Measurements from ENCODE around the gene UFSP1.
"Not testable (repeated sequence)": the region's sequence is repeated elsewhere in the genome, so short reads cannot be mapped to it uniquely, and the experiment has no call there.

Gene UFSP1

GRCh38 chr7:100888988-100889750 lies at the start of gene UFSP1:
TSS of gene UFSP1 (minus strand) at chr7:100889715. CDS start at chr7:100889271, 444 bp downstream.
- Mint-ChIP-seq H3K4me3 (peak within 1 kb of the TSS; percentile 87 to 91), H3K36me3 (peaks cover 43 to 47% of the 10 kb centered on the region in 2 donors), H3K27ac (peak within 1 kb of the TSS; percentile 91), H3K9me3 (peaks cover 0 to 2% of the 10 kb centered on the region in 2 donors), H3K4me1 (peaks cover 52 to 65% of the 10 kb centered on the region in 2 donors), H3K27me3 (peaks cover 28 to 38% of the 10 kb centered on the region in 2 donors)
- no peak for DNase-seq
- ATAC-seq (replicated peaks) = peak; percentile 36 to 47

- not testable (repeated sequence) for DNase-seq; H3K4me3 Mint-ChIP-seq; H3K27ac Mint-ChIP-seq; H3K4me1 Mint-ChIP-seq; H3K36me3 Mint-ChIP-seq; ATAC-seq (replicated peaks)
- peaks cover 5 to 17% of the 10 kb centered on the region in 2 donors for H3K9me3 Mint-ChIP-seq
- H3K27me3 Mint-ChIP-seq = peaks cover 17 to 25% of the 10 kb centered on the region in 2 donors
Observed at GRCh38 chr7:100936167-100936566, 46.7 kb upstream of the UFSP1 start.

- not testable (repeated sequence) for H3K27ac Mint-ChIP-seq; H3K4me1 Mint-ChIP-seq; DNase-seq; ATAC-seq (replicated peaks); H3K4me3 Mint-ChIP-seq; H3K36me3 Mint-ChIP-seq
- Mint-ChIP-seq H3K9me3 (peaks cover 5 to 17% of the 10 kb centered on the region in 2 donors), H3K27me3 (peaks cover 22 to 31% of the 10 kb centered on the region in 2 donors)
Observed at GRCh38 chr7:100935381-100935780, 45.9 kb upstream of the UFSP1 start.

GRCh38 chr7:100933734-100934133 lies 44.2 kb upstream of the UFSP1 start:
- Mint-ChIP-seq H3K4me1 (peaks cover 0 to 3% of the 10 kb centered on the region in 2 donors), H3K27me3 (peaks cover 22 to 31% of the 10 kb centered on the region in 2 donors), H3K9me3 (peaks cover 5 to 12% of the 10 kb centered on the region in 2 donors), H3K4me3 (no peak overlapping the region), H3K36me3 (peaks cover 1 to 4% of the 10 kb centered on the region in 2 donors), H3K27ac (no peak overlapping the region)
- DNase-seq (no peak), ATAC-seq (replicated peaks) (no peak)

GRCh38 chr7:100929808-100930174 lies 40.3 kb upstream of the UFSP1 start:
- peaks cover 1 to 4% of the 10 kb centered on the region in 2 donors for H3K36me3 Mint-ChIP-seq
- DNase-seq = no peak
- H3K27ac Mint-ChIP-seq = no peak overlapping the region
- ATAC-seq (replicated peaks) = no peak
- peaks cover 5 to 10% of the 10 kb centered on the region in 2 donors for H3K9me3 Mint-ChIP-seq
- peaks cover 18 to 25% of the 10 kb centered on the region in 2 donors for H3K27me3 Mint-ChIP-seq
- no peak overlapping the region for H3K4me3 Mint-ChIP-seq
- H3K4me1 Mint-ChIP-seq = peaks cover 0 to 3% of the 10 kb centered on the region in 2 donors

- not testable (repeated sequence) for H3K4me3 Mint-ChIP-seq; H3K27ac Mint-ChIP-seq; H3K9me3 Mint-ChIP-seq; DNase-seq; ATAC-seq (replicated peaks); H3K36me3 Mint-ChIP-seq; H3K4me1 Mint-ChIP-seq
- peaks cover 0 to 28% of the 10 kb centered on the region in 2 donors for H3K27me3 Mint-ChIP-seq
Observed at GRCh38 chr7:100923616-100924015, 34.1 kb upstream of the UFSP1 start.

DNA sequence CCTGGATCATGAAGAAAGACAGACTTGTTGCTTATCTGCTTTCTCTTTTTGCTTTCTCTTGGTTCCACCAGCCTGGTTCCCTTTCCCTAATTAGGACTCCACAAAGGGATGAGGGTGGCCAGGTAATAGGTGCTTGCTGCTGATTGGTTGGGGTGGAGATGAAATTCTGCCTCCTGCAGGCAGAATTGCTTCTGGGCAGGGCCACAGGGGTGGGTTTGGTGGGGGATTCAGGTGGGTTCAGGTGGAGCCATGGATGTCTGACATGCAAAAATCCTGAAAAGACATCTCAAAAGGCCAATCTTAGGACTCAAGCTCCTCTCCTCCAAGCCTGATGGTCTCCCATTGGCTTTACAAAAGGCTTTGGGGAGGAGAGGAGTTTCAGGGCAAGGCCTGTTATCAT lies 31.5 kb upstream of the UFSP1 start:
- Mint-ChIP-seq H3K4me1 (peaks cover 0 to 5% of the 10 kb centered on the region in 2 donors), H3K4me3 (no peak overlapping the region), H3K9me3 (no peaks in the 10 kb centered on the region), H3K36me3 (no peaks in the 10 kb centered on the region), H3K27me3 (peaks cover 13 to 36% of the 10 kb centered on the region in 2 donors), H3K27ac (no peak overlapping the region)
- ATAC-seq (replicated peaks) = no peak
- no peak for DNase-seq

- ATAC-seq (replicated peaks); H3K27ac Mint-ChIP-seq; H3K36me3 Mint-ChIP-seq; H3K9me3 Mint-ChIP-seq; H3K4me3 Mint-ChIP-seq; DNase-seq; H3K4me1 Mint-ChIP-seq: not testable (repeated sequence)
- peaks cover 17 to 39% of the 10 kb centered on the region in 2 donors for H3K27me3 Mint-ChIP-seq
Observed at GRCh38 chr7:100919779-100920437, 30.4 kb upstream of the UFSP1 start.

DNA sequence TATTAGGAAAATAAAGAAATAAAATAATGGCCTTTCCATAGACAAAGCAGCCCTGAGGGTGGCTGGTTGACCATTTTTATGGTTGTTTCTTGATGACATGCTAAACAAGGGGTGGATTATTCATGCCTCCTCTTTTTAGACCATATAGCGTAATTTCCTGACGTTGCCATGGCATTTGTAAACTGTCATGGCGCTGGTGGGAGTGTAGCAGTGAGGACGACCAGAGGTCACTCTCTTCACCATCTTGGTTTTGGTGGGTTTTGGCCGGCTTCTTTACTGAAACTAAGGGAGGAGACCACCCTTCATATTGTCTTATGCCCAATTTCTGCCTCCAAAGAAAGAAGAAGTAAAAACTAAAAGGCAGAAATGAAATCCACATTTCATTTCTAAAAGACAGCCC lies 29.8 kb upstream of the UFSP1 start:
- ATAC-seq (replicated peaks); H3K36me3 Mint-ChIP-seq: not testable (repeated sequence)

DNA sequence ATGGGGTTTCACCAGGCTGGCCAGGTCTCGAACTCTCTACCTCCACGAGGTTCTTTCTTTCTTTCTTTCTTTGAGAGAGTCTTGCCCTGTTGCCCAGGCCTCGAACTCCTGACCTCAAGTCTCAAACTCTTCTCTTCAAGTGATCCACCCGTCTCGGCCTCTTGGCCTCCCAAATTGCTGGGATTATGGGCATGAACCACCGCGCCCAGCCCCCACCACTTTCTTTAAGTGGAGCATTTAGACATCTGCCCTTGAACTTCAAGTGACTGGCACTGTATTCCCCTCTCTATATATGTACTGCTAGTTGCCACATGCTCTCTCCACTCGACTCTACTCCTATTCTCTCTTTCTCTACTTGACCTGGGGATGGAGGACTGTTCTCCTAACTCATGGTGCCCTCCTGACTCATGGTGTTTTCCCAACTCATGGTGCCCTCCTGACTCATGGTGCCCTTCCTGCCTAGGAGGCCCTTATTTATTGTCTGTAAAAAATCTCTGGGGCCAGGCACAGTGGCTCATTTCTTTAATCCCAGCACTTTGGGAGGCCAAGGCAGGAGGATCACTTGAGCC lies 25.4 kb upstream of the UFSP1 start:
- Mint-ChIP-seq H3K4me1 (peaks cover 2 to 13% of the 10 kb centered on the region in 2 donors), H3K9me3 (no peaks in the 10 kb centered on the region), H3K4me3 (no peak overlapping the region), H3K36me3 (peaks cover 0 to 2% of the 10 kb centered on the region in 2 donors), H3K27ac (no peak overlapping the region), H3K27me3 (peaks cover 21 to 33% of the 10 kb centered on the region in 2 donors)
- no peak for DNase-seq
- peak in 1 of 2 donors; percentile 57 for ATAC-seq (replicated peaks)

More for the DNA sequence above, 29.8 kb upstream of the UFSP1 start:
- H3K9me3 Mint-ChIP-seq, H3K4me3 Mint-ChIP-seq, H3K4me1 Mint-ChIP-seq, DNase-seq, H3K27ac Mint-ChIP-seq: not testable (repeated sequence)
- H3K27me3 Mint-ChIP-seq = peaks cover 20 to 41% of the 10 kb centered on the region in 2 donors

GRCh38 chr7:100914208-100914878 lies 24.8 kb upstream of the UFSP1 start:
- no peak for DNase-seq
- ATAC-seq (replicated peaks) = no peak
- Mint-ChIP-seq H3K4me3 (no peak overlapping the region), H3K9me3 (no peaks in the 10 kb centered on the region), H3K27me3 (peaks cover 21 to 33% of the 10 kb centered on the region in 2 donors), H3K27ac (no peak overlapping the region), H3K36me3 (peaks cover 0 to 2% of the 10 kb centered on the region in 2 donors), H3K4me1 (peaks cover 2 to 13% of the 10 kb centered on the region in 2 donors)

DNA sequence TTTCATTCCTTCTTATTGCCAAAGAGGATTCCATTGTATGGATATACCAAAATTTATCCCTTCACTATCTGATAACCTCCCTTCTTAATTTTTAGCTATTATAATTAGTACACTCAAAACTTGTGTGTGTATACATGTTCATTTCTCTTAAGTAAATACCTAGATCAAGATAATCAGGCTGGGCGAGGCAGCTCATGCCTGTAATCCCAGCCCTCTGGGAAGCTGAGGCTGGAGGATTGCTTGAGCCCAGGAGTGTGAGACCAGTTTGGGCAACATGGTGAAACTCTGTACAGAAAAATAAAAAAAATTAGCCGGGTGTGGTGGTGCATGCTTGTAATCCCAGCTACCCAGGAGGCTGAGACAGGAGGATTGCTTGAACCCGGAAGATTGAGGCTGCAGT lies 22.0 kb upstream of the UFSP1 start:
- Mint-ChIP-seq H3K27me3 (peaks cover 11 to 23% of the 10 kb centered on the region in 2 donors), H3K9me3 (peaks cover 0 to 3% of the 10 kb centered on the region in 2 donors), H3K4me1 (peaks cover 2 to 10% of the 10 kb centered on the region in 2 donors), H3K36me3 (peaks cover 0 to 2% of the 10 kb centered on the region in 2 donors), H3K27ac (no peak overlapping the region), H3K4me3 (no peak overlapping the region)
- ATAC-seq (replicated peaks) = no peak
- DNase-seq = no peak

GRCh38 chr7:100910443-100910842 lies 20.9 kb upstream of the UFSP1 start:
- not testable (repeated sequence) for H3K4me3 Mint-ChIP-seq, H3K36me3 Mint-ChIP-seq, H3K9me3 Mint-ChIP-seq, DNase-seq, H3K27ac Mint-ChIP-seq, H3K4me1 Mint-ChIP-seq
- peaks cover 9 to 20% of the 10 kb centered on the region in 2 donors for H3K27me3 Mint-ChIP-seq
- ATAC-seq (replicated peaks) = peak in 1 of 2 donors; percentile 31

GRCh38 chr7:100908512-100908911 lies 19.0 kb upstream of the UFSP1 start:
- H3K36me3 Mint-ChIP-seq = no peaks in the 10 kb centered on the region
- H3K27ac Mint-ChIP-seq = no peak overlapping the region
- DNase-seq (no peak), ATAC-seq (replicated peaks) (no peak)
- peaks cover 0 to 13% of the 10 kb centered on the region in 2 donors for H3K27me3 Mint-ChIP-seq
- peaks cover 2 to 7% of the 10 kb centered on the region in 2 donors for H3K4me1 Mint-ChIP-seq
- no peak overlapping the region for H3K4me3 Mint-ChIP-seq
- peaks cover 0 to 3% of the 10 kb centered on the region in 2 donors for H3K9me3 Mint-ChIP-seq
